Inflammatory macrophage treated with lipopolysaccharide for 1 hour (primary cell): ENCODE results near the gene PXDC1.

Experiments used
- DNase-seq, 2 donors: peaks; one replicate each; pipeline ENCODE4 v3.0.0-alpha.2; 2020 to 2022

PXDC1 gene, protein sequence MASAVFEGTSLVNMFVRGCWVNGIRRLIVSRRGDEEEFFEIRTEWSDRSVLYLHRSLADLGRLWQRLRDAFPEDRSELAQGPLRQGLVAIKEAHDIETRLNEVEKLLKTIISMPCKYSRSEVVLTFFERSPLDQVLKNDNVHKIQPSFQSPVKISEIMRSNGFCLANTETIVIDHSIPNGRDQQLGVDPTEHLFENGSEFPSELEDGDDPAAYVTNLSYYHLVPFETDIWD

DNA sequence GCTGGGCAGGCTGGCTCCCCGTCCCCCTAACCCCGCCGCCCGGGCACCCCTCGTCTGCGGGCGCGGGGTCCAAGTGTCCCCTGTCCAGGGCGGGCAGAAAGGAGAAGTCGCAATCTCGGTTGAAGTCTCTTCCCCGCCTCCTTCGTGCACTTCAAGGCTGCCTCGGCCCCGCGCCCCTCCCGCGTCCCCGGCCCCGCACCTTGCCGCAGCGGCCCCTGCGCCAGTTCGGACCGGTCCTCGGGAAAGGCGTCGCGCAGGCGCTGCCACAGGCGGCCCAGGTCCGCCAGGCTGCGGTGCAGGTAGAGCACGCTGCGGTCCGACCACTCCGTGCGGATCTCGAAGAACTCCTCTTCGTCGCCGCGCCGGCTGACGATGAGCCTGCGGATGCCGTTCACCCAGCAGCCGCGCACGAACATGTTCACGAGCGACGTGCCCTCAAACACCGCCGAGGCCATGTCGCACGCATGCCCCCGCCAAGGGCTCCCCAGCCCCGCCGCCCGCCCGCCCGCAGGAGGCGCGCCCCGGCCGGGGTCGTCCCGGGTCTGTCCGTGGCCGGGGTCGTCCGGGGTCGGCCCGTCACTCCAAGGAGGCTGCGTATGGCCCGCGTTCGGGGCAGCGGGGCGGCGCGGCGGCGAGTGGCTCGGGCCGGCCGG is at the start of gene PXDC1:
Gene PXDC1, minus strand, starts transcription at position 637 of the 653 bp plus-strand sequence. Its CDS starts 182 bp downstream, at position 455.
- DNase-seq, result peak in 1 of 2 donors; percentile 38

DNA sequence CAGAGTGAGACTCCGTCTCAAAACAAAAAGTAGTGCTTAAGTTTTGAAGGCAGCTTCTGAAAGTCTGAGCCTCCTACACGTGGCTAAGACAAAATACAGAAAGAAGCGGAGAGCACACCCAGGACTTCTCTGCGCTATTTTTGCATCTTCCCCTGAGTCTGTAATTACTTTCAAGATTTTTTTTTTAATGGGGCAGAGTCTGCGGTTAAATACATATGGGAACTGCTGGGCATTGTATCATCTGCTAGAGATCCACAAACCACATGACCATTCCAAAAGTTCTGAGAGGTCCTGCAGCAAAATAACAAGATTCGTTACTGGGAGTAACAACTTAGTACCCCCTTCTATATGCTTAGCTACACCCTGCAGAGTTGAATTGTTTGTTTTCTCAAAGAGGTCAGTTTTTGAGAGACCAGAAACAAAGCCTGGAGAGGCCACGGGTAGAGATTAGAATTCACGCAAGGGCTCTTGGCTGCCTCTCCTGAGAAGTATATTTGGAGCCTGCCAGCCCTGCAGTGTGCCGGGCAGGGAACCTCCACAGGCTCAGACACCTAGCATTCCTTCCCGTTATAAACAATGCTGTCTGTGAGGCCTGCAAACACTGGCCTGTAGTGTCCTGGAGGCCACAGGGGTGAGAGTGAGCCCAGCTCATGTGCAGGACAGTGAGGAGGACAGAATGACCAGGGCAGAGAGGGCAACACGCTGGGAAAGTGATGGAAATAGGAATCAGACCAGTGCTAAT is 49.5 kb upstream of the PXDC1 start:
- no peak for DNase-seq

DNA sequence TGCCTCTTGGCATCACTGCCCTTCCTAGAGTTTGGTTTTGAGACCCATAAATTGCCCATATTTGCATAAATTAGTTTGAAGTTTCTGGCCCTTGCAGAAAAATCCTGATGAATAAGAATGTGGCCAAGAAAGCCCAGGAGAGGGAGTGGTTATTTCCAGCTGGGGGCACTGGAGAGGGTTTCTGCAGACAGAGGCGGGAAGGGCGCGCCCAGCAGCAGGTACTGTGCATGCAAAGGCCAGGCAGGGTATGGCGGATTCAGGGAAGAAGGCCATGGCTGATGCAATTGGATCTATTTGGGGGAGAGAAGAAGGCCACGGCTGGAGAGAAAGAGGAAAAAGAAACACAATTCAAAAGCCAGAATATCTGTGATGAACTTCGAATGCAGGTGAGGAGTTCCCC is 48.2 kb upstream of the PXDC1 start:
- DNase-seq, result no peak

DNA sequence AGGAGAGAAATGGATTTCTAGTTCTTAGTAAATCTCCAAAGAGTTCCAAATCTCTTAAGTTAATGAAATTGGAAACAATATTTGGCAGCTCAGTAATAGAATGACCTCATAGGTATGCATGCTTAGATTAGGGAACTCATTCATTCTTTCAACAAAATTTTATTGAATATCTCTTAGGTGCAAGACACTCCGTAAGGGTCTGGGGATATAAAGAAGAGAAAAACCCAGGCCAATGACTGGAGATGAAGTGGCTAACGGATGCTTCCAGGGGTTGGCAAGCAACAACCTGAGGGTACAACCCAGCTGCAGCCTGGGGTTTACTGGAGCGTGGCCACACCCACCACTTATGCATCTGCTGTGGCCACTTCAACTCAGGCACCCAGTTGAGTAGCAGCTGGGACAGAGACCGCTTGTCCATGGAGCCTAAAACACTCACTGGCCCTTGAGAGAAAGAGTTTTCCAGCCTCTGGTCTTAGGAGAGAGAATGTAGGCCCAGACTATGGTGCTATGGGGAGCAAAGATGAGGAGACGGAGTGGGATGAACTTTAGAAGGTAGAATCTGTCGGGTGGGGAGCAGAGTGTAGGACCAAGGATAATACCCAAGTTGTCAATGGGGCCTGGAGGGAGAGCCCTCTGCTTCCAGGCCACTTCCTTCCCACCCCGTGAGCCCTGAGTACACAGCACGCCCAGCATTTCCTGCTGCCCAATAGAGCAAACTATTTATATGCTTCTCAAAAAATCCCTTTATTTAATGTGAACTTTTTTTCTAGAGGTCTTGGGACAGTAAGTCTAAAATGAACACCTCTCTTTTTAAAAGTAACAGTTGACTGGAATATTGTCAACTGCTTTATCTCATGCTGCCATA is 46.8 kb upstream of the PXDC1 start:
- DNase-seq, result peak in 1 of 2 donors; percentile 30

DNA sequence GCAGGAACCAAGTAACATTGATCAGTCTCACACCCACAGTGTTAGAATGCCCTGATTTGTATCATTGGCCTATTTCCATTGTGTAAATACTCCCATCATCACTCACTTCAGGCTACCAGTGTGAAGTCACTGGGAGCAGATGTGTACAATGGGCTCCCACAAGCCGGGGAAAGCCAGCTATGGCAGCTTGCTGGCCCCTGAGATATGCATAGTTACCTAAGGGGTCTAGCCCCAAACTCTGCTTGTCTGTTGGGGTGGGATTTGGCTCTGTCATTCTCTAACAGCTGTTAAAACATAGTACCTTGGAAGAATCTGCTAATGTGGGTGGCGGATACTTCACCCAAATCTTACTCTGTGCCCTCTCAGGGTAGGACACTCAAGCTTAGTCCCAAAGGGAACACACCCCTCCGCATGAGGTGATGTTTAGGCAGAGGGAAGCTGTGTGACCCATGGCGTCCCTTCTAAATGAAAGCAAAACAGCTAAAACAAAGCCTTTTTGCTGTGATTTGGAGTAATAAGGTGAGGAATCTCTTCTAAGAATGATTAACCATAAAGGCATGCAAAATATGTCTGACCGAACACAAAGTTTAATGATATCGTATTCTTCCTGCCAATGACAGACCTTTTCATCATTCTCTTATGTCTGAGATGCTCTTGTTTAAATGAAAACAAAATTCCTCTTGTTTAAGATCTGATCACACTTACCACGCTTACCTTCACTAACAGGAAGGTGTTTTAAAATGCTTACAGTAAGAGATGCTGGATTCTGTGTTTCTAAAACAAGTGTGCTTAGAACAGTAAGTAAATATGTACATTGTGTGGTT is 45.9 kb upstream of the PXDC1 start:
- no peak for DNase-seq

DNA sequence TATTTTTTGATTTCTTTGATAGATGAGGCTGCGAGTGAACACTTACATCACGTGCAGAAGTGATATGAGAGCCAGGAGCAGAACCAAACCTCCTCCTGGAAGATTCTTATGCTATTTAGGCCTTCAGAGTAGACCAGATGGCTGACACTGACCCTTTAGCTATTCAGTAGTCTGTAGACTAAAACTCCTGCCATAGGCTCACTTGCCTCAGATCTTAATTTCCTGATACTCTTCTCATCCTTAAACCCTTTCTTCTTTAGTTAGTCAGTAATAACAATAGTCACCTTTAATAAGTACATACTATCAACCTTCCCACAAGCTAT is 45.2 kb upstream of the PXDC1 start:
- no peak for DNase-seq

DNA sequence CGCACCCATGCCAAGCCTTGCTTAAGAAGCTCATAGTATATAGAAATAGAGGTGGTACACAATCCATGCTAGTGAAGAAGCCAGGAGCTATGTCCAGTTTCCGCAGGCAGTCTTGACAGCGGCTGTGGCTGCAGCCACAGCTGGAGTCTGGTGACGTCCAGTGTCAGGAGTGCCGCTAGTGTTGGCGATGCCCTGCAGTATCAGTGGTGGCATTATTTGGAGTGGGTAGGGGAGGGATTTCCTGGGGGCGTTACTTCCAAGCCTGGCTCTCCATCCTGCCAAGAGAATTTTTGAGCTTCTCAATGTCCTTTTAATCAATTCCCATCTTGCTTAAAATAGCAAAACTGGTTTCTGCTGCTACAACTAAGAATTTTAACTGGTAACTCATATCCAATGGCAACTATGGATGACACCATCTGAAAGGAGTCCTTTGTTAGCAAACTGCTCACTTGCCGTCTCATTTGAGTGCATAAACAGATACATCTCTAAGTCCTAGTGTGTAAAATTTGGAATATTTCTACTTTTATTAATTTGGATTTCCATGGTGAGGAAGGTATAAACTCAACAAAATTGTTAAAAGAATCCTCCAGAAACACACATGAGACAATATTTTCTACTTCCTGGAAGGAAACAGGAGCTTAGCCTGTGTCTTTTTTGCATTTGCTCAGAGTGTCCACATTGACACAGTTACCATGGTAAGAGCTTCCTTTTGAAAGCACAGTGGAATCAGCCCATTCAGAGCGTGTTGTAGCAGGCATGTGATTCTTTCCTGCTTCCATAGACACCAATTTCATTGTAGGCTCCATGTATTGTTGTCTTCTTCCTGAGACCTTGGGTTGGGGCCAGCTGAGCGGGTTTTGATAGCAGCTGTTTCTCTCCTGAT is 44.6 kb upstream of the PXDC1 start:
- no peak for DNase-seq

DNA sequence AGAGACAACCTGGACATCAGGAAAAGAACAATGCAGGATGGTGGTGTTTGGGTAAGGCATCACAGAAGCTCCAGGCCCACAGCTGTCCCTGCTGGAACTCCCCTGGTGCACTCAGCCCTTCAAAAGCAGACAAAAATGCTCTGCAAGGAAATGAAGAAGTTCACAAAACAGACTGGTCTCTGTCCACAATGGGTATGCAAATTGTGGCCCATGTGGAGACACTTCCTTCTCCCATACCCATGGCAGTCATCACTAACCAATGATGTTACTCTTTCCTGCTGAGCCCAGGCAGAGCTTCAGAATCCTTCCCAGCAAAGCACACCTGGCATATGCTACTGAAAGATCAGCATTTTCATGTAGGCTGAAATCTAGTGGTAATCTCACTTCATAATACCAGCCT is 42.6 kb upstream of the PXDC1 start:
- DNase-seq, result peak; percentile 79 to 86

DNA sequence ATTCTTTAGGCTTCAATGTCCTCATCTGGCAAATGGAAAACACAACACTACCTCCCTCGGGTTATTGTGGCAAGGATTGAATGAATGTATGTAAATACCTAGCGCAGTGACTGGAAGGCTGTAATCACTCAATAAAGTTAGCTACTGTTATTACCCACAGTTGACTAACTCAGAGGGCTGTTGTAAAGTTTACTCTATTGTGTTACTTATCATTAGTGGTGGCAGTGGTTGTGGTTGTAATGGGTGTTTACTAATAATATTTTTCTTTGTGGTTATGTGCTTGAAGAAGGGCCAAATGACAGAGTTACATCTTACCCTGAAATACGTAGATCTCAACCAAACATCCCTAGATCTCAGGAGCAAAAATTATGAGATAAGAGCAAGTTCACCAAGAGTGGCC is 42.0 kb upstream of the PXDC1 start:
- no peak for DNase-seq

DNA sequence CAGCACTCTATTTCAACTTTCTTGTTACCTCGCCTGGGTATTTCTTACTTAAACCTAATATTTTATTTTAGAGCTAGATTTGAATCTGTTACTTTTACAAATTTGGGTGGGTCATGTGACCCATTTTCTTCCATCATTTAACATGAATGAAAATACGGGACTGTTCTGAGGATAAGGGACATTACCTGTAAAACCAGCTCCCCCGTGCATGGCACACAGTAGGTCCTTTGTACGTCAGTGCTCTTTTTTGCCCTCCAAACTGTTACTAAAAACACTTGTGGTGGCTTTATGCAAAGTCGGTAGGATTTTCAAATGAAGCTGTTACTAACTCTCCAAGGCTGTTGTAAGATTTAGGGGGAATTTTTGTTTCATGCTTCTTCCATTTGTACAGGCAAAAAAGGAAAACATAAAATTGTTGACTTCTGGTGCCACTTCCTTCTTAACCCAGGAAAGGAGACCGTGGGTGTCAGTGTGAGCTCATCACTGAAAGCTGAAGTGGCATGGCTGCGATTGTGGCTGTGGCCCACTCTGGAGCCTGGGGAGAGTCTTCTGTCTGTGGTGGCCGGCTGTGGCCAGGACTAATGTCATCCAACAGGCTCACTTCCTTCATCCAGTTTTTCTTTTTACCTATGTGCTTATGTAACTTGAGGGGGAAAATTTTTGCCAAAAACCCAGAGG is 40.2 kb upstream of the PXDC1 start:
- peak; percentile 91 to 98 for DNase-seq

DNA sequence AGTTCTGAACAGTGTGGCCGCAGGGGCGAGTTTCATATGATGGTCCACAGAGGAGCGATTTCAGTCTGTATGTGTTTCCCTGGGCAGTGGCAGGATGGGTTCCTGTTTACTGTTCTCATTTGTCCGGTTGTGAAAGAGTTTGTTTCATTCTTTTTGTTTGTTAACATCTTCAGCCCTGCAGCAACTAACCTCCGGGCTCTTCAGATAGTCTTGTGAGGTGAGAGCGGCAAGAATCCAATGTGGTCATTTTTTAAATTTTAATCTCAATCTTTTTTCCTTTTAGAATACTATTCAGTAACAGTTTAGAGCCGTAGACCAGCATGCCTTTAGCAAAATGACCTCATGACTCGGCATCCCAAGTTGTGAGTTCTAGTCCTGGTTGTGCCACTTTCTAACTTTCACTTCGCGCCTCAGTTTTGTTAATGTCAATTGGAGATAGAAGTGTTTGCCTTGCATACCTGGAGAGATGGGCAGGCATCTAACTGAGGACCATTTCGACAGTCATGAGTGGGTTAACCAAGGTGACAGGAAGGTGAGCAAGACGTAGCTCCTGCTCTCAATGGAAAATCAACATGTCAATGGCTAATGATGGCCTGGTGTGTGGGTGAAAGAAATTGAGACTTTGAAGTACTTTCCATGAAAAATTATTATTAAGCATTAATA is 38.5 kb upstream of the PXDC1 start:
- DNase-seq, result no peak

DNA sequence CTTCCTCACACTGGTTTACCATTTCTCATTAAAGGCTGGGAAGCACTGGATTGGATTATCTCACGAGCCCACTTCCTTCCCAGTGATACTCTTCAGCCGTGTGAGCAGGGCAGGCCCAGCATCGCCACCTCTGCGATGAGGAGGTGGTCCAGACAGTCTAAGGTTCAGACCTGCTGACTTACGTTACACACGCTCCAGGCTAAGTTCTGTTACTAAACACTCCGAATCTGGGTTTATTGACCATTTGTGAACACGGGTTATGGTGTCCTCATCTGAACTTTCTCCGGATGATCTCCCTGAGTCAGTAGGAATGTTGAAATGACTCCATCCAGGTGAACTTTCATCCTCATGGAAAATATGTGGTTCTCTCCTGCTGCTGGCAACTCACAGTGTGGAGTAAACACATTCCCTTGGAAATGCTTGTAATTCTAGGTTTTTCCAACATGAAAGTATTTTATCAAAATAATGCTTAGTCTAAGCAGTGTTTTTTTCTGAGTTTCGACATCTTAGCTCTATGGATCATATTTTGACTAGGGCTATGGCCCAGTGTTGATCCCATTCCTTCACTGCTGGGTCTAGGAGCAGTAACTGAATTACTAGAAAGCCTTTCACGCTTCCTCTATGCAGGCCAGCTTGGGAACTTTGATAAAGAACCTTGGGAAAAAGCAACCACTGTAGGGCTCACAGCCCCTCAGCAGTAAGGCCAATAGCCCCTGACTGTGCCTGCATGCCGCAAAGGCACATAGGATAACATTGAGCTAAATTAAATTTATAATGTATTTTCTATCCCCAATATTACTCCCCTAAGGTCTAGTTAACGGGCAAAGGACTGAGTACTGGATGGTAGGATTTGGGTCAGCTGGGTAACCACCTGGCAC is 37.7 kb upstream of the PXDC1 start:
- no peak for DNase-seq

DNA sequence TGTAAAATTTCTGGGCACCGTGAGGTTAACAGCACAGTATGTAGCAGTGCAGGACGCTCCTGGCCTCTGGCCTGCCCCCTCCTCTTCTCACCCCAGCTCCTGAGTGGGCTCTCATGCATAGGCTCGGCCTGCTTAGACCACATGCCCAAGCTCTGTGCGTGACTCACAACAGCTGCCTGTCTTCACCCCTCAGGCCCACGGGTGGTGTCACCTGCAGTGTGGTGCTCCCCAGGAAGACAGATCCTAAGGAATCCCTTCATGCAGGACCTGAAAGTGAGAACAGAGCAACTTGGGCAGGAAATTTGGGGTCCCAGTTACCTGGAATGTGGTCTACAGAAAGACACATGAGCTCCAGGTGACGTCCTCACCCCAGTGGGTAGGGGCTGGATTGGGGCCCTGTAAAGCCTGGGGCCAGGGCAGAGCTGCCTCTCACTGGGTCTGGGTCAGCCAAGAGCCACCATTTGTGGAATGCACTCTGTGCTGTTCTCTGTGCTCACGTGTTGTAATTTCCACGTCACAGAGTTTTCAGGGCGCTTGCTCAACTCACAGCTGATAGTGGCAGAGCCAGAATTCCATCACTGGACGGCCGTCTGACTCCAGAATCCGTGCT is 37.0 kb upstream of the PXDC1 start:
- no peak for DNase-seq

DNA sequence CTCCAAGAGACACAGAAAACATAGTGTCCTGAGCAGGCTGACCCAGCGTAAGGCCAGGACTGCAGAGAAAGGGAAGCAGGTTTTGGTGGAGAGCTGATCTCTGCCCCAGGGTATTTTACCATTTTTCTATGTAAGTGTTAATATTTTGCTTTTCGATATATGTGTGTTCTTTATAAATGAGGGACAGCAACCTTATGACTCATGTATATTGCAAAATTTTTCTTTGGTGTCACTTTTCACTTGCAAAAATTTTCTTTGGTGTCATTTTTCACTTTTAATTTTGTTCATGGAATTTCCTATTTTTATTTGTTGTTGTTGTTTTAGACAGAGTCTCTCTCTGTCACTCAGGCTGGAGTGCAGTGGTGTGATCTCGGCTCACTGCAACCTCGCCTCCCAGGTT is 34.6 kb upstream of the PXDC1 start:
- peak; percentile 41 to 50 for DNase-seq

DNA sequence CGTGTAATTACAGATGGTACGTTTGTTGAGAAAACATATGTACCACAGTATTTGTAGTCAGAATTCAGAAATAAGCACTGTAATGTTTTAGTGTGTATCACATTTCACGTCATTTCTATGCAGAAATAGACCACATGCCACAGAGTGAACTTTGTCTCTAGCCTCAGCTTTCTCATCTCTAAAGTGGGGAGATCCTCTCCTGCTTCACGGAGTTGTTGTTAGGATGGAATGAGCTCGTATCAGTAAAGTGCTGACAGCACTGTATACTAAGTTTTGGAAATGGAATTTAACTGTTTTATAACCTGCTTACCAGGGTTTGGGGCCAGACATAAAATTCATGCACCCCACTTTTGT is 34.2 kb upstream of the PXDC1 start:
- DNase-seq, result no peak

DNA sequence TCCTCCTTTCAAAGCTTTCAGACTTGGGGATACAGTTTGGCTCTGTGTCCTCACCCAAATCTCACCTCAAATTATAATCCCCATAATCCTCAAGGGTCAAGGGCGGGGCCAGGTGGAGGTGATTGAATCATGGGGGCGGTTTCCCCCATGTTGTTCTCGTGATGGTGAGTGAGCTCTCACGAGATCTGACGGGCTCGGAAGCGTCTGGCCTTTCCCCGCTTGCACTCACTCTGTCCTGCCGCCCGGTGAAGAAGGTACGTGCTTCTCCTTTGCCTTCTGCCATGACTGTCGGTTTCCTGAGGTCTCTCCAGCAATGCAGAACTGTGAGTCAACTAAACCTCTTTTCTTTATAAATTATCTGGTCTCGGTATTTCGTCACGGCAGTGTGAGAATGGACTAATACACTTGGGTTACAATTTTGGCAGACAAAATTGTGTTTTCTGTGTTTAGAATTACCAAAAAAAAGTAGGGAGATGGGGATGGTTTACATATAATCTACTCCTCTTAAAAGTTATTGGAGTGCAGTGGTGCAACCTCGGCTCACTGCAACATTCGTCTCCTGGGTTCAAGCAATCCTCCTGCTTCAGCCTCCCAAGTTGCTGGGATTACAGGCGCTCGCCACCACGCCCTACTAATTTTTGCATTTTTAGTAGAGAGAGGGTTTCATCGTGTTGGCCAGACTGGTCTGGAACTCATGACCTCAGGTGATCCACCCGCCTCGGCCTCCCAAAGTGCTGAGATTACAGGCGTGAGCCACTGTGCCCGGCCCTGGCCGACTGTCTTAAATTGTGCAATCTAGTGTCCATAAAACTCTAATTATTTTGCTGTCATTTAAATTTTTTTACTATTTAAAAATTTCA is 33.6 kb upstream of the PXDC1 start:
- DNase-seq, result no peak

DNA sequence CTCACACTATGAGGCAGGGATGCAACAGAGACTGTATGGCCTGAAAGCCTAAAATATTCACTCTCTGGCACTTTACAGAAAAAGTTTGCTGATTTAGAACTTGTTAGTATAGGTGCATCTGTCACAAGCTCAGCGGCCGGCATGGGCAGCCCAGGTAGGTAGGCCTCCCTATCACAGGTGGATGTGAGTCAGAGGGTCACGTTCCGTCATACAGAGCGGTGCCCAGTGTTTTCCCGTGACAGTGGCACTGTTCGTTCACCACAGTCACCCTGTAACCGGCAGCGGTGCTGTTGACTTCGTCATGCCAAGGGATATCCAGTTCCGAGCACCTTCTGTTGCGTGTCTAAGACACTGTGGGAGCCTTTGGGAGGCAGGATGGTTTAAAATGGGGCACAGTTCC is 32.9 kb upstream of the PXDC1 start:
- DNase-seq, result no peak
